Left ventricle myocardium inferior (tissue), 1 donor: ENCODE measurements around the gene FTCD. TPM values are rescaled to one million over a fixed set of nuclear protein-coding genes. Genes with fewer than 3 reads are reported as not detected.
"Not testable (repeated sequence)": the region's sequence is repeated elsewhere in the genome, so short reads cannot be mapped to it uniquely, and the experiment has no call there.

Experiments
- DNase-seq: peaks from one replicate; pipeline ENCODE4 v3.0.0-alpha.2; 2020
- H3K27ac ChIP-seq: fragments of 200-600 bp; replicated peaks from 2 replicates; pipeline ENCODE4 v1.8.0; 2021
- H3K27me3 ChIP-seq: fragments of 200-600 bp; 2 replicates; pipeline ENCODE4 v1.8.0; 2021; ENCODE audit warnings: low read depth
- H3K36me3 ChIP-seq: fragments of 200-600 bp; 2 replicates; pipeline ENCODE4 v1.8.0; 2021
- H3K4me1 ChIP-seq: fragments of 200-600 bp; 2 replicates; pipeline ENCODE4 v1.8.0; 2021
- H3K4me3 ChIP-seq: fragments of 200-600 bp; 2 replicates; pipeline ENCODE4 v1.8.0; 2021; ENCODE audit warnings: mild to moderate bottlenecking, moderate library complexity
- H3K9me3 ChIP-seq: fragments of 200-600 bp; replicated peaks from 2 replicates; pipeline ENCODE4 v1.8.0; 2021
- intact Hi-C: fragments of 100-400 bp; cut with micrococcal nuclease; formaldehyde crosslinking; loops from one replicate; pipeline ENCODE4 v1.11.0; 2022
- total RNA-seq: library from RNA; stranded (reverse); fragmentation: NEBNext Ultra II Directional; extraction: Animal tissue kit (Norgen Biotek cat#: 25700); gene quantifications from one replicate; pipeline ENCODE4 v1.2.1, GENCODE V29; 2021
- TF ChIP-seq, protein P1 (sequence below): fragments of 200-600 bp; IDR thresholded peaks from 2 replicates; pipeline ENCODE4 v1.8.0; 2021; ENCODE audit warnings: antibody characterized with exemption, mild to moderate bottlenecking, borderline replicate concordance
- donor health status: DM: no; HTN: yes; CAD: no; lungs with severe emphysema.

The FTCD gene
- total RNA-seq, 1 donor from 2014 or later, result 2.2 TPM

DNA sequence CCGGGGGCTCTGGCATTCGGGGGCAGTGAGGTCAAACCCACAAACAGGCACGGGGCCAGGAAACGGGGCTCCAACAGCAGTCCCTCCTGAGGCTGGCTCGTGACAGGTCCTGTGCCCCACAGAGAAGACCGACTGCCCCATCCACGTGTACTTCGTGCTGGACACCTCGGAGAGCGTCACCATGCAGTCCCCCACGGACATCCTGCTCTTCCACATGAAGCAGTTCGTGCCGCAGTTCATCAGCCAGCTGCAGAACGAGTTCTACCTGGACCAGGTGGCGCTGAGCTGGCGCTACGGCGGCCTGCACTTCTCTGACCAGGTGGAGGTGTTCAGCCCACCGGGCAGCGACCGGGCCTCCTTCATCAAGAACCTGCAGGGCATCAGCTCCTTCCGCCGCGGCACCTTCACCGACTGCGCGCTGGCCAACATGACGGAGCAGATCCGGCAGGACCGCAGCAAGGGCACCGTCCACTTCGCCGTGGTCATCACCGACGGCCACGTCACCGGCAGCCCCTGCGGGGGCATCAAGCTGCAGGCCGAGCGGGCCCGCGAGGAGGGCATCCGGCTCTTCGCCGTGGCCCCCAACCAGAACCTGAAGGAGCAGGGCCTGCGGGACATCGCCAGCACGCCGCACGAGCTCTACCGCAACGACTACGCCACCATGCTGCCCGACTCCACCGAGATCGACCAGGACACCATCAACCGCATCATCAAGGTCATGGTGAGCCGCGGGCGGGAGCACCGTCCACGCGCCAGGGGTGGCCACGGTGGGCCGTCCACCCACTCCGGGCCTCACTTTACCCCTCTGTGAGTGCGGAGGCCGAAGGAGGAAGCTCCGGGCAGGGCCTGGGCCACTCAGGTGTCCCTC, 43.3 kb downstream of the FTCD start:
- Histone ChIP-seq H3K36me3 (peaks cover 55% of the 10 kb centered on the region), H3K27me3 (no peaks in the 10 kb centered on the region), H3K27ac (no peak overlapping the region), H3K4me1 (peaks cover 30% of the 10 kb centered on the region), H3K4me3 (no peak overlapping the region), H3K9me3 (peaks cover 19% of the 10 kb centered on the region)
- intact Hi-C loops, result no loop called here
- TF ChIP-seq, protein P1, sequence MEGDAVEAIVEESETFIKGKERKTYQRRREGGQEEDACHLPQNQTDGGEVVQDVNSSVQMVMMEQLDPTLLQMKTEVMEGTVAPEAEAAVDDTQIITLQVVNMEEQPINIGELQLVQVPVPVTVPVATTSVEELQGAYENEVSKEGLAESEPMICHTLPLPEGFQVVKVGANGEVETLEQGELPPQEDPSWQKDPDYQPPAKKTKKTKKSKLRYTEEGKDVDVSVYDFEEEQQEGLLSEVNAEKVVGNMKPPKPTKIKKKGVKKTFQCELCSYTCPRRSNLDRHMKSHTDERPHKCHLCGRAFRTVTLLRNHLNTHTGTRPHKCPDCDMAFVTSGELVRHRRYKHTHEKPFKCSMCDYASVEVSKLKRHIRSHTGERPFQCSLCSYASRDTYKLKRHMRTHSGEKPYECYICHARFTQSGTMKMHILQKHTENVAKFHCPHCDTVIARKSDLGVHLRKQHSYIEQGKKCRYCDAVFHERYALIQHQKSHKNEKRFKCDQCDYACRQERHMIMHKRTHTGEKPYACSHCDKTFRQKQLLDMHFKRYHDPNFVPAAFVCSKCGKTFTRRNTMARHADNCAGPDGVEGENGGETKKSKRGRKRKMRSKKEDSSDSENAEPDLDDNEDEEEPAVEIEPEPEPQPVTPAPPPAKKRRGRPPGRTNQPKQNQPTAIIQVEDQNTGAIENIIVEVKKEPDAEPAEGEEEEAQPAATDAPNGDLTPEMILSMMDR, result no peak
- no peak for DNase-seq

GRCh38 chr21:46111193-46111571, 44.2 kb downstream of the FTCD start:
- Histone ChIP-seq H3K4me1 (peaks cover 30% of the 10 kb centered on the region), H3K9me3 (peaks cover 19% of the 10 kb centered on the region), H3K27ac (peak overlapping the region; percentile 91), H3K27me3 (no peaks in the 10 kb centered on the region), H3K4me3 (peak overlapping the region; percentile 54), H3K36me3 (peaks cover 46% of the 10 kb centered on the region)
- intact Hi-C loops, result no loop called here
- DNase-seq, result no peak
- TF ChIP-seq, protein P1, result no peak

DNA sequence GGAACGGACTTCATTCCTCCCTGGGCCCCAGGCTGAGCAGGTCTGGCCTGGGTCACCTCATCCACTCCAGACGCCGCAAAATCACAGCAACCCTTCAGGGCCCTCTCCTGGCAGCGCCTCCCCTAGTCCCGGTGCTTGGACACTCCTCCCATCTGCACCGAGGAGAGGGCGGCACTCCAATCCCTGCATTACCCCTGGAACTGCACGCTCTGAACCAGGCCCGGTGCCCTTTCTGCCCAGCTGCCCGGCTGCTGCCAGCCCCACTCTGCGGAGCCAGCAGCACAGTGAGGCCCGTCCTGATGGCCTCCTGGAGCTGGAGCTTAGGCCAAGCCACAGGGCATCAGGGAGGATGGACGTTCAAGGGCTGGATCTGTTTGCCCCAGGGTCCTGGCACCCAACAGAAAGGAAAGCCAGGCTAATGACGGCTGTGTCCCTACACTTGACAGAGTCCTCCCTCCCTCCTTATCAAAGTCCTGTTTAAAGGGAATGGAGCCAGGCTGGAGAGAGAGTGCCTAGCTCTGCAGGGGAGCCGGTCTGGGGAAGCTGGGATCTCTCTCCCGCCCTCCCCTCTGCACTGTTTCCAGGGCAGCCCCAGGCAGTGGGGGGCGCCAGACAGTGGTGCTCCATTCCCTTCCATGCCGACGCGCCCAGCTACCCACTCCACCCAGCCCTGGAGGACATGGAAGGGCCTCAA, 44.7 kb downstream of the FTCD start:
- Histone ChIP-seq H3K27ac (peak overlapping the region; percentile 91), H3K9me3 (peaks cover 19% of the 10 kb centered on the region), H3K27me3 (no peaks in the 10 kb centered on the region), H3K36me3 (peaks cover 41% of the 10 kb centered on the region), H3K4me1 (peaks cover 30% of the 10 kb centered on the region), H3K4me3 (peak overlapping the region; percentile 54)
- TF ChIP-seq, protein P1, result no peak
- intact Hi-C loops, result no loop called here
- DNase-seq, result peak; percentile 79

DNA sequence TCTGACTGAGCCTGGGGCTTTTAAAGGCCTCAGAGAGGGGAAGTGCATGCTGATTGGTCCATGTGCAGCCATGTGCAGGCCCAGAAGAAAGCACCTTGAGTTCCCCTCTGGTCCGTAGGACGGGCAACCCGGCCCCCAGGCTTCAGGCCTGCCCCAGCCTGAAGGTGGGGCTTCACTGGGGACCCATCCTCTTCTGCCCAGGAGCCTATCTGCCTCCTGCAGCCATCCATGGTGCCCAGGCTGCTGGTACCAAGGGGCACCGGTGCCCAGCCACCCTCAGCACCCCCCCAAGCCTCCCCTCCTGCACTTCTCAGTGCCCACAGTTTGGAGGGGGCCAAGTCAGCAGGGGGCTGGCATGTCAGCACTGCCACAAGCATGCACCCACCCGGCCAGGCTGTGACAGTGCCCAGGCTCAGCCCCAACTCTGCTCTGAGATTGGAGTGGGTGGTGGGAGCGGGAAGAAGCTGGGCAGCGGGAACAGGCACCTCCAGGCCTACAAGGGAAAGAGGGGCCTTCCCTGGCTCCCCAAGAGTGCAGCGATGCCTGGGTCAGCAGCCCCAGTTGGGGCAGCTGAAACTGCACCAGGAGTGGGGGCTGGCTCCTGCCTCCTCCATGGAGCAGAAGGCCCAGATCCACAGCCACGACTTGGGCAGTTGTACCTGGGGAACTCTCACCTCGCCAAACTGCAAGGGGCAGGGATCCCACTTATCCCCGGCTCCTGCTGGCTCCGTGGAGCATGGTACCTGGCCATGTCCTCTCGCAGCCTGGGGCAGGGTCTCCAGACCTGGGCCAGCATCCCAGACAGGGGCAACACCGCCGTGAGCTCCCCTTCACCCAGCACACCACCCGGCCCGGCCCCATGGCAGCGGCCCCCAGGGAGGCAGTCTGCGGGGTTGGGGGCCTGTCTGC, 45.8 kb downstream of the FTCD start:
- H3K4me1 ChIP-seq, result peaks cover 30% of the 10 kb centered on the region
- peak overlapping the region; percentile 54 for H3K4me3 ChIP-seq
- TF ChIP-seq, protein P1, result no peak
- peak overlapping the region; percentile 91 for H3K27ac ChIP-seq
- intact Hi-C loops, result loop anchor here (10.0 kb wide), 1 partner anchor 135 kb away; no protein-coding TSS in a partner anchor
- peaks cover 19% of the 10 kb centered on the region for H3K9me3 ChIP-seq
- H3K36me3 ChIP-seq, result peaks cover 30% of the 10 kb centered on the region
- DNase-seq, result no peak
- no peaks in the 10 kb centered on the region for H3K27me3 ChIP-seq

DNA sequence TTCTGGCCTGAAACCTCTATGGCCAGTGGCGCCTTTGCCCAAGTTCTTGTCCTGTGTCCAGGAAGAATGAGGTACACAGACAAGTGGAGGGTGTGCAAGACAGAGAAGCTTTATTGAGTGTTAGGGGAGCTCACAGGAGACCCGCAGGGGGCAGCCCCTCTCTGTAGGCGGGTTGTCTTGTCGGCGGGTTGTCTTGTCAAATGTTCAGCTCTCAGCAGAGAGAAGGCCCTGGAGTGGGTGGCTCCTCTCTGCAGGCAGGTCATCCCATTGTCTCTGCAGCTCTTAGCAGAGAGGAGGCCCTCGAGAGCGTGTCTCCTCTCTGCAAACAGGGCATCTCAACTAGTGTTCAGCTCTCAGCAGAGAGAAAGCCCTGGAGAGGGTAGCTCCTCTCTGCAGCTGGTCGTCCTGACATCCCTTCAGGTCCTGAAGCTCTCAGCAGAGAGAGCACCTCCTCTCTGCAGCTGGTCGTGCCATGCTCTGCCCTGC, 46.5 kb downstream of the FTCD start:
- DNase-seq, result no peak
- peak overlapping the region; percentile 54 for H3K4me3 ChIP-seq
- H3K9me3 ChIP-seq, result peaks cover 21% of the 10 kb centered on the region
- H3K27me3 ChIP-seq, result no peaks in the 10 kb centered on the region
- H3K4me1 ChIP-seq, result peaks cover 30% of the 10 kb centered on the region
- peak overlapping the region; percentile 91 for H3K27ac ChIP-seq
- TF ChIP-seq, protein P1, result no peak
- intact Hi-C loops, result loop anchor here (10.0 kb wide), 1 partner anchor 134 kb away; no protein-coding TSS in a partner anchor
- peaks cover 23% of the 10 kb centered on the region for H3K36me3 ChIP-seq

DNA sequence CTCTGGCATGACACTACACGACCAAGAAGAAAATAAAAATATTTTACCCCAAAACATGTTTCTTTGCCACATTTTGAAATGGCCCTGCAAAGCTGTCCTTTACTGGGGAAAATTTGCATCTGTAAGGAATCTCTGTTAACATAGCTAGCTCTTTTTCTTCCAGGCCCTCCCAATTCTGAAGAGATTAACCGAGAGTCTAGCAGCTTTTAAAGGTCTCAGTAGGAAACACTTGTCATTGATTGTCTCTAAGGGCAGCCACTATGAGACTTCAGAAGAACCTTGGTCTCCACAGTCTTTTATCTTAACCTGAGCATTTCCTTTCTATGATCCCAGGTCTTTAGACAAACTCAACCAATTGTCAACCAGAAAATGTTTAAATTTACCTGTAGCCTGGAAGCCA, 48.0 kb downstream of the FTCD start:
- not testable (repeated sequence) for H3K4me3 ChIP-seq, H3K36me3 ChIP-seq, H3K27me3 ChIP-seq, H3K27ac ChIP-seq, DNase-seq
- H3K4me1 ChIP-seq, result peaks cover 30% of the 10 kb centered on the region
- intact Hi-C loops, result loop anchor here (10.0 kb wide), 1 partner anchor 133 kb away; no protein-coding TSS in a partner anchor
- peaks cover 35% of the 10 kb centered on the region for H3K9me3 ChIP-seq
